ENCODE results near the gene LIN28B.

The LIN28B gene

GRCh38 chr6:105029581-105029980 lies 72.7 kb downstream of the LIN28B start (continued):
- TF ChIP-seq ZNF16 (tag by site-specific recombination; IDR thresholded peaks at IDR 0.05; ENCODE audit: low read depth) (no peak), ZNF585B (tag by site-specific recombination; IDR thresholded peaks at IDR 0.05) (no peak)

GRCh38 chr6:105034470-105034869 lies 77.6 kb downstream of the LIN28B start:
- TF ChIP-seq ZNF624 (tag by site-specific recombination; IDR thresholded peaks at IDR 0.05) (no peak), ZNF510 (tag by site-specific recombination; IDR thresholded peaks at IDR 0.05; ENCODE audit: insufficient replicate concordance) (no peak)
- Histone ChIP-seq H3K9me3 (ENCODE audit: control insufficient read depth, insufficient read depth, low read depth, low read length) (no peaks in the 10 kb centered on the region), H3K27ac (ENCODE audit: extremely low read depth, low read depth, low read length) (no peak overlapping the region), H3K36me3 (ENCODE audit: control insufficient read depth in 2 of 2, insufficient read depth in 1 of 2, low read length in 2 of 2) (peaks cover 0 to 4% of the 10 kb centered on the region in 2 experiments; a peak in 1 of 3 replicates), H3K4me3 (ENCODE audit: low read depth, low read length) (no peak overlapping the region), H3K4me1 (ENCODE audit: control insufficient read depth, insufficient read depth, low read length) (peaks cover 4% of the 10 kb centered on the region; the same call in 1 of the 2 replicates)
- ChIA-PET POLR2A (no interaction called here), CTCF (interaction anchor here (1.3 kb wide), 1 partner anchor 53 kb away, joined by 4 read pairs; no protein-coding TSS in a partner anchor)

- Histone ChIP-seq H3K36me3 (ENCODE audit: control insufficient read depth in 2 of 2, insufficient read depth in 1 of 2, low read length in 2 of 2) (peaks cover 0 to 4% of the 10 kb centered on the region in 2 experiments; a peak in 1 of 3 replicates), H3K9me3 (ENCODE audit: control insufficient read depth, insufficient read depth, low read depth, low read length) (no peaks in the 10 kb centered on the region), H3K4me1 (ENCODE audit: control insufficient read depth, insufficient read depth, low read length) (0 out of 2 replicates have a peak, but pooled peaks cover 4% of the 10 kb centered on the region), H3K27ac (ENCODE audit: extremely low read depth, low read depth, low read length) (no peak overlapping the region), H3K4me3 (ENCODE audit: low read depth, low read length) (no peak overlapping the region)
- TF ChIP-seq ZNF561 (tag by site-specific recombination; IDR thresholded peaks at IDR 0.05; ENCODE audit: borderline replicate concordance): no peak
- TF ChIP-seq ZNF157 (tag by site-specific recombination; IDR thresholded peaks at IDR 0.05): no peak
- no peak for TF ChIP-seq ZNF10 (tag by site-specific recombination; IDR thresholded peaks at IDR 0.05)
- no peak for TF ChIP-seq ZNF114 (tag by site-specific recombination; IDR thresholded peaks at IDR 0.05)
- TF ChIP-seq ZNF513 (tag by site-specific recombination; IDR thresholded peaks at IDR 0.05): no peak
- TF ChIP-seq ZNF302 (tag by site-specific recombination; IDR thresholded peaks at IDR 0.05; ENCODE audit: low read depth): no peak
- no peak for TF ChIP-seq KLF1 (tag by site-specific recombination; IDR thresholded peaks at IDR 0.05)
- no peak for TF ChIP-seq ZBTB17 (tag by site-specific recombination; IDR thresholded peaks at IDR 0.05)
- no peak for TF ChIP-seq ZNF341 (tag by site-specific recombination; IDR thresholded peaks at IDR 0.05; ENCODE audit: low read depth)
- TF ChIP-seq ZNF2 (tag by site-specific recombination; IDR thresholded peaks at IDR 0.05): no peak
- TF ChIP-seq SP2 (tag by site-specific recombination; IDR thresholded peaks at IDR 0.05): no peak
- no peak for TF ChIP-seq ZNF354C (tag by site-specific recombination; IDR thresholded peaks at IDR 0.05; ENCODE audit: borderline replicate concordance, low read depth)
- TF ChIP-seq AEBP2 (tag by site-specific recombination; IDR thresholded peaks at IDR 0.05; ENCODE audit: borderline replicate concordance): no peak
- no peak for TF ChIP-seq ZSCAN18 (tag by site-specific recombination; IDR thresholded peaks at IDR 0.05)
- TF ChIP-seq ZFP41 (tag by site-specific recombination; IDR thresholded peaks at IDR 0.05; ENCODE audit: borderline replicate concordance): no peak
- POLR2A ChIA-PET: no interaction called here
- CTCF ChIA-PET: interaction anchor here (0.7 kb wide), 1 partner anchor 154 kb away, joined by 3 read pairs; no protein-coding TSS in a partner anchor
These were observed 78.4 kb downstream of the LIN28B start for GRCh38 chr6:105035299-105035698.

Measured in HEK293 (cell line).